Measurements from ENCODE around the gene HSD11B2. TPM values are rescaled to one million over a fixed set of nuclear protein-coding genes. Genes with fewer than 3 reads are reported as not detected.

The HSD11B2 gene
- total RNA-seq, 1 experiment from 2014 or later = 33.5 TPM

DNA sequence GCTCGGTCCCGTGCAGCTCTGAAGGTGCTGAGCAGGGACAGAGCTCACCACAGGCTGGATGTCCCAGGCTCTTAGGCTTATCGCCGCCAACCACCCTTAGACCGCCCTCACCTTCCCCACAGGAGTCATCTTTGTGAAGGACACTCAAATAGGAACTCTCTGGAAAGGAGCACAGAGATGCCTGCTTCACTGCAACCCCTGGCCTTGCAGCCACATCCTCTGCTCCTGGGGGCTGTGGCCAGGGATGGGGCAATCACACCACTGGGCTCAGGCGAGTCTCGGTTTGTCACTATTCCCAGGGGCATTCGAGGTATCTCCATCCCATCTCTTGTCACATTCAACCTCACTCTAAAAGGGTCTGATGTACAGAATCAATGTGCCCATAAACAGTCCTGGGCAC is 25.6 kb upstream of the HSD11B2 start:
- H3K36me3 Mint-ChIP-seq (ENCODE audit: insufficient read depth in 1 of 3, low read depth in 3 of 3) = peaks cover 0 to 4% (median 0%) of the 10 kb centered on the region in 3 experiments; a peak in 2 of 7 replicates
- H3K27ac Mint-ChIP-seq = no peak overlapping the region
- no CpG with 5 or more reads among the region's 8 CpGs for WGBS (ENCODE audit: extremely low coverage, insufficient read length, low lambda C conversion rate)
- Histone ChIP-seq H3K4me2 (ENCODE audit: insufficient read depth, insufficient read length, low read length) (no peak overlapping the region), H3K27ac (ENCODE audit: insufficient read length, low read depth, low read length) (no peak overlapping the region), H2BK5ac (ENCODE audit: insufficient read length, low read length) (no peak overlapping the region), H3K18ac (ENCODE audit: insufficient read length, low read depth, low read length) (no peak overlapping the region), H3K9ac (ENCODE audit: extremely low read depth, insufficient read length, low read length) (no peak overlapping the region), H2BK20ac (ENCODE audit: low read depth, low read length, poor library complexity, severe bottlenecking) (no peak overlapping the region), H3K14ac (ENCODE audit: insufficient read depth, low read length) (no peak overlapping the region), H2AK5ac (ENCODE audit: insufficient read length, low read length) (no peak overlapping the region), H4K91ac (ENCODE audit: insufficient read length, low read depth, low read length) (no peak overlapping the region), H2BK120ac (ENCODE audit: low read depth, low read length, poor library complexity, severe bottlenecking) (no peak overlapping the region), H3K56ac (ENCODE audit: insufficient read length, low read depth, low read length) (no peak overlapping the region), H2AFZ (ENCODE audit: low read length) (no peak overlapping the region), H3K4ac (ENCODE audit: low read depth, low read length) (no peak overlapping the region), H3K4me1 (ENCODE audit: insufficient read depth, low read length) (peaks cover 8% of the 10 kb centered on the region; the same call in 1 of the 2 replicates), H4K8ac (replicated peaks; ENCODE audit: insufficient read length, low read depth, low read length) (no peak overlapping the region), H3T11ph (ENCODE audit: low read length) (no peak overlapping the region), H3K9me3 (ENCODE audit: control insufficient read depth, low read depth, low read length) (no peaks in the 10 kb centered on the region), H3K27me3 (ENCODE audit: insufficient read depth, low read length) (no peaks in the 10 kb centered on the region), H3K23ac (ENCODE audit: insufficient read length, low read depth, low read length) (no peak overlapping the region), H3K79me1 (ENCODE audit: insufficient read depth, low read depth, low read length, poor library complexity, severe bottlenecking) (no peaks in the 10 kb centered on the region), H3K79me2 (ENCODE audit: insufficient read depth, low read length) (no peaks in the 10 kb centered on the region), H4K5ac (ENCODE audit: insufficient read length, low read depth, low read length) (no peak overlapping the region), H2BK15ac (ENCODE audit: low read depth, low read length) (no peak overlapping the region), H2BK12ac (ENCODE audit: insufficient read length, low read depth, low read length) (no peak overlapping the region), H4K20me1 (ENCODE audit: control insufficient read depth, insufficient read depth, insufficient read length) (no peaks in the 10 kb centered on the region), H3K23me2 (ENCODE audit: insufficient read length, low read depth, low read length, poor library complexity, severe bottlenecking) (no peaks in the 10 kb centered on the region)
- no peak for TF ChIP-seq CTCF (conservative IDR thresholded peaks at IDR 0.05)
- H3K9me3 Mint-ChIP-seq = no peaks in the 10 kb centered on the region
- peaks cover 26% of the 10 kb centered on the region for H3K27me3 Mint-ChIP-seq (ENCODE audit: low read depth)
- no peak for DNase-seq
- peaks cover 44% of the 10 kb centered on the region in 2 experiments for H3K4me1 Mint-ChIP-seq
- no peak overlapping the region; a peak in 1 of 5 replicates for H3K4me3 Mint-ChIP-seq

Data from H9 (cell line).